KOPT-K1 (cell line): ENCODE results near the gene NRROS.
"Not testable (repeated sequence)": the region's sequence is repeated elsewhere in the genome, so short reads cannot be mapped to it uniquely, and the experiment has no call there.

Experiments used
- H3K27ac ChIP-seq: fragments of 200-600 bp; sonication (generic); 2 replicates; pipeline ENCODE4 v1.5.1; 2016; ENCODE audit warnings: antibody characterized with exemption, mild to moderate bottlenecking, low read depth, low read length; ENCODE audit not compliant: poor library complexity, severe bottlenecking
- H3K36me3 ChIP-seq: fragments of 200-600 bp; sonication (generic); 2 replicates; pipeline ENCODE4 v1.5.1; 2017; ENCODE audit warnings: antibody characterized with exemption, mild to moderate bottlenecking, low read length, moderate library complexity; ENCODE audit not compliant: insufficient read depth
- H3K9me3 ChIP-seq: fragments of 200-600 bp; sonication (generic); 2 replicates; pipeline ENCODE4 v1.5.1; 2017; ENCODE audit warnings: antibody characterized with exemption, low read length, mild to moderate bottlenecking; ENCODE audit not compliant: insufficient read depth, poor library complexity, severe bottlenecking

Gene NRROS

GRCh38 chr3:196636369-196637349 lies 2.8 kb upstream of the NRROS start:
- H3K36me3 ChIP-seq, result peaks cover 19% of the 10 kb centered on the region
- H3K27ac ChIP-seq, result peak overlapping the region; percentile 99
- H3K9me3 ChIP-seq, result no peaks in the 10 kb centered on the region

GRCh38 chr3:196637941-196638340 lies 1.6 kb upstream of the NRROS start:
- Histone ChIP-seq H3K36me3 (peaks cover 31% of the 10 kb centered on the region), H3K27ac (peak overlapping the region; percentile 99)
- H3K9me3 ChIP-seq, result not testable (repeated sequence)

- H3K9me3 ChIP-seq, result no peaks in the 10 kb centered on the region
- peaks cover 40% of the 10 kb centered on the region for H3K36me3 ChIP-seq
- peak overlapping the region; percentile 99 for H3K27ac ChIP-seq
Observed at GRCh38 chr3:196638861-196639482, 522 bp upstream of the NRROS start.

- Histone ChIP-seq H3K36me3 (peaks cover 55% of the 10 kb centered on the region), H3K27ac (peak overlapping the region; percentile 99), H3K9me3 (no peaks in the 10 kb centered on the region)
Observed at GRCh38 chr3:196640297-196641018, 964 bp downstream of the NRROS start.

- Histone ChIP-seq H3K36me3 (peaks cover 65% of the 10 kb centered on the region), H3K27ac (peak overlapping the region; percentile 99), H3K9me3 (no peaks in the 10 kb centered on the region)
Observed at GRCh38 chr3:196641333-196642054, 2.0 kb downstream of the NRROS start.

- H3K9me3 ChIP-seq, result no peaks in the 10 kb centered on the region
- H3K27ac ChIP-seq, result peak overlapping the region; percentile 99
- H3K36me3 ChIP-seq, result peaks cover 74% of the 10 kb centered on the region
Observed at GRCh38 chr3:196642434-196642833, 2.9 kb downstream of the NRROS start.

- H3K9me3 ChIP-seq, result no peaks in the 10 kb centered on the region
- peak overlapping the region; percentile 99 for H3K27ac ChIP-seq
- peaks cover 83% of the 10 kb centered on the region for H3K36me3 ChIP-seq
Observed at GRCh38 chr3:196643201-196643749, 3.8 kb downstream of the NRROS start.

GRCh38 chr3:196643761-196644160 lies 4.3 kb downstream of the NRROS start:
- peaks cover 88% of the 10 kb centered on the region for H3K36me3 ChIP-seq
- H3K27ac ChIP-seq, result peak overlapping the region; percentile 99
- H3K9me3 ChIP-seq, result no peaks in the 10 kb centered on the region

- no peaks in the 10 kb centered on the region for H3K9me3 ChIP-seq
- H3K27ac ChIP-seq, result peak overlapping the region; percentile 99
- H3K36me3 ChIP-seq, result peaks cover 96% of the 10 kb centered on the region
Observed at GRCh38 chr3:196645096-196645495, 5.6 kb downstream of the NRROS start.

- Histone ChIP-seq H3K36me3 (peaks cover 97% of the 10 kb centered on the region), H3K27ac (peak overlapping the region; percentile 99), H3K9me3 (no peaks in the 10 kb centered on the region)
Observed at GRCh38 chr3:196645897-196646665, 6.6 kb downstream of the NRROS start.

- peak overlapping the region; percentile 99 for H3K27ac ChIP-seq
- no peaks in the 10 kb centered on the region for H3K9me3 ChIP-seq
- H3K36me3 ChIP-seq, result peaks cover 98% of the 10 kb centered on the region
Observed at GRCh38 chr3:196646666-196647216, 7.2 kb downstream of the NRROS start.

GRCh38 chr3:196650740-196651311 lies 11.3 kb downstream of the NRROS start:
- Histone ChIP-seq H3K9me3 (no peaks in the 10 kb centered on the region), H3K36me3 (peaks cover 100% of the 10 kb centered on the region), H3K27ac (peak overlapping the region; percentile 13)

- no peaks in the 10 kb centered on the region for H3K9me3 ChIP-seq
- H3K36me3 ChIP-seq, result peaks cover 100% of the 10 kb centered on the region
- peak overlapping the region; percentile 13 for H3K27ac ChIP-seq
Observed at GRCh38 chr3:196651819-196652218, 12.3 kb downstream of the NRROS start.
